Measurements from ENCODE around the gene IL17C. TPM values are rescaled to one million over a fixed set of nuclear protein-coding genes. Genes with fewer than 3 reads are reported as not detected.

IL17C gene
- total RNA-seq, 2 donors from 2014 or later = not detected

GRCh38 chr16:88617268-88618031 is 20.9 kb upstream of the IL17C start:
- Histone ChIP-seq H3K9me3 (ENCODE audit: control insufficient read depth, low read length) (no peaks in the 10 kb centered on the region), H3K27ac (ENCODE audit: low read depth, low read length) (peak overlapping the region; percentile 41), H3K27me3 (ENCODE audit: control insufficient read depth, insufficient read depth, low read length, poor library complexity, severe bottlenecking) (no peaks in the 10 kb centered on the region), H3K4me3 (ENCODE audit: low read length) (no peak overlapping the region), H3K36me3 (ENCODE audit: control insufficient read depth, insufficient read depth, low read length) (peaks cover 51% of the 10 kb centered on the region), H3K9ac (ENCODE audit: extremely low read depth, low read length, poor library complexity, severe bottlenecking) (peak overlapping the region; percentile 45), H3K4me1 (ENCODE audit: control insufficient read depth, insufficient read depth, low read length) (peaks cover 33% of the 10 kb centered on the region)
- Mint-ChIP-seq H3K27ac (peak overlapping the region; percentile 85), H3K36me3 (ENCODE audit: low read depth) (peaks cover 37% of the 10 kb centered on the region), H3K27me3 (ENCODE audit: insufficient read depth) (no peaks in the 10 kb centered on the region), H3K4me3 (peak overlapping the region; percentile 0), H3K4me1 (peaks cover 39% of the 10 kb centered on the region), H3K9me3 (no peaks in the 10 kb centered on the region)
- peak; percentile 71 for DNase-seq
- 74 to 82% methylated on average over 10 to 20 of the region's 20 CpGs for WGBS, 2 experiments (ENCODE audit: insufficient coverage in 1 of 2, insufficient read length in 1 of 2)
- TF ChIP-seq, protein P1, sequence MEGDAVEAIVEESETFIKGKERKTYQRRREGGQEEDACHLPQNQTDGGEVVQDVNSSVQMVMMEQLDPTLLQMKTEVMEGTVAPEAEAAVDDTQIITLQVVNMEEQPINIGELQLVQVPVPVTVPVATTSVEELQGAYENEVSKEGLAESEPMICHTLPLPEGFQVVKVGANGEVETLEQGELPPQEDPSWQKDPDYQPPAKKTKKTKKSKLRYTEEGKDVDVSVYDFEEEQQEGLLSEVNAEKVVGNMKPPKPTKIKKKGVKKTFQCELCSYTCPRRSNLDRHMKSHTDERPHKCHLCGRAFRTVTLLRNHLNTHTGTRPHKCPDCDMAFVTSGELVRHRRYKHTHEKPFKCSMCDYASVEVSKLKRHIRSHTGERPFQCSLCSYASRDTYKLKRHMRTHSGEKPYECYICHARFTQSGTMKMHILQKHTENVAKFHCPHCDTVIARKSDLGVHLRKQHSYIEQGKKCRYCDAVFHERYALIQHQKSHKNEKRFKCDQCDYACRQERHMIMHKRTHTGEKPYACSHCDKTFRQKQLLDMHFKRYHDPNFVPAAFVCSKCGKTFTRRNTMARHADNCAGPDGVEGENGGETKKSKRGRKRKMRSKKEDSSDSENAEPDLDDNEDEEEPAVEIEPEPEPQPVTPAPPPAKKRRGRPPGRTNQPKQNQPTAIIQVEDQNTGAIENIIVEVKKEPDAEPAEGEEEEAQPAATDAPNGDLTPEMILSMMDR (conservative IDR thresholded peaks at IDR 0.05) = no peak

DNA sequence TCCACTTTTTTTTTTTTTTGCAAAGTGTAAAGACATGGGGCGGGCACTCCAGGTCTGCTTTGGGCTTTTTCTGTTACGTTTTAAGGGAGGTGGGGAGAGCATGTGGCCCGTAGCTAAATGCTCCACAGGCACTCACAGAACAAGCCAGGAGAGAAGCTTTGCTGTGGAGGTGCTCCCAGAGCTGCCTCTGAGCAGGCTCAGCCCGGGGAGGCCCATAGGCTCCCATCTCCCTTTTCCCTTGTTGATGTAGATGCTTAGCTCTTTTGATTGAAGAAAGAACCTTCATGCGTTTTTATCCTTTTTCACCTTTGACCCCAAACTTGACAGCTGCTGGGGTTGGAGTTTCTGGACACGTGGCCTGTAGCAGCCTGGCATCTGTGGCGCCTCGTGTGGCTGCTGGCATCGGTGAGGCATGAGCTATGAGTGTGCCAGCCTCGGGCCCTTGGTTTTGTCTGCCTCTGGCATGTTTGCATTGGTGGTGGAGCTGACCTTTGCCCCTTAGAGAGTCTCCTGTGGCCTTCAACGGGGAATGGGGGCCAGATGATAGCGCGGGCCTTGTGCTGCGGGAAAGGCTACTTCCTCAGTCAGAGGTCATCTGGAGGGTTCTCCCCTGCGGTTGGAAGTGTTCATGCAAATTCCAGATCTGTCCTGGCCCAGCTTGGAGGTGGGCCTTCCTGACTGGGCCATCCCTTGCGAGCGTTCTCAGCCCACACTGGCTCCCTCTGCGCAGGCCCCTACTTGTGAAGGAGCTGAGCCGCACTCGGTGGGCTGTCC is 20.0 kb upstream of the IL17C start:
- 79 to 92% methylated on average over 8 to 20 of the region's 20 CpGs for WGBS, 2 experiments (ENCODE audit: insufficient coverage in 1 of 2, insufficient read length in 1 of 2)
- Mint-ChIP-seq H3K4me1 (peaks cover 39% of the 10 kb centered on the region), H3K27ac (peak overlapping the region; percentile 85), H3K27me3 (ENCODE audit: insufficient read depth) (no peaks in the 10 kb centered on the region), H3K4me3 (no peak overlapping the region), H3K36me3 (ENCODE audit: low read depth) (peaks cover 40% of the 10 kb centered on the region), H3K9me3 (no peaks in the 10 kb centered on the region)
- Histone ChIP-seq H3K4me1 (ENCODE audit: control insufficient read depth, insufficient read depth, low read length) (peaks cover 33% of the 10 kb centered on the region), H3K27me3 (ENCODE audit: control insufficient read depth, insufficient read depth, low read length, poor library complexity, severe bottlenecking) (no peaks in the 10 kb centered on the region), H3K27ac (ENCODE audit: low read depth, low read length) (no peak overlapping the region), H3K36me3 (ENCODE audit: control insufficient read depth, insufficient read depth, low read length) (peaks cover 53% of the 10 kb centered on the region), H3K9me3 (ENCODE audit: control insufficient read depth, low read length) (no peaks in the 10 kb centered on the region), H3K9ac (ENCODE audit: extremely low read depth, low read length, poor library complexity, severe bottlenecking) (no peak overlapping the region), H3K4me3 (ENCODE audit: low read length) (no peak overlapping the region)
- no peak for DNase-seq
- TF ChIP-seq, protein P1 (conservative IDR thresholded peaks at IDR 0.05) = no peak

GRCh38 chr16:88618956-88619667 is 19.3 kb upstream of the IL17C start:
- H3K27me3 Mint-ChIP-seq (ENCODE audit: insufficient read depth) = no peaks in the 10 kb centered on the region
- no peak for DNase-seq
- Histone ChIP-seq H3K36me3 (ENCODE audit: control insufficient read depth, insufficient read depth, low read length) (peaks cover 52% of the 10 kb centered on the region), H3K27ac (ENCODE audit: low read depth, low read length) (no peak overlapping the region), H3K4me3 (ENCODE audit: low read length) (no peak overlapping the region), H3K27me3 (ENCODE audit: control insufficient read depth, insufficient read depth, low read length, poor library complexity, severe bottlenecking) (no peaks in the 10 kb centered on the region), H3K4me1 (ENCODE audit: control insufficient read depth, insufficient read depth, low read length) (peaks cover 33% of the 10 kb centered on the region), H3K9ac (ENCODE audit: extremely low read depth, low read length, poor library complexity, severe bottlenecking) (no peak overlapping the region), H3K9me3 (ENCODE audit: control insufficient read depth, low read length) (no peaks in the 10 kb centered on the region)
- 97% methylated on average over 17 to 19 of the region's 19 CpGs for WGBS, 2 experiments (ENCODE audit: insufficient coverage in 1 of 2, insufficient read length in 1 of 2)
- H3K4me1 Mint-ChIP-seq = peaks cover 39% of the 10 kb centered on the region
- H3K36me3 Mint-ChIP-seq (ENCODE audit: low read depth) = peaks cover 41% of the 10 kb centered on the region
- no peaks in the 10 kb centered on the region for H3K9me3 Mint-ChIP-seq
- H3K4me3 Mint-ChIP-seq = no peak overlapping the region
- TF ChIP-seq, protein P1 (conservative IDR thresholded peaks at IDR 0.05) = no peak
- peak overlapping the region; percentile 85 for H3K27ac Mint-ChIP-seq
